Measurements from ENCODE around the gene MED13L. TPM values are rescaled to one million over a fixed set of nuclear protein-coding genes. Genes with fewer than 3 reads are reported as not detected.

Gene MED13L
- total and polyA plus RNA-seq, 2 of the 8 experiments (the other 6 are each of a cell fraction or from before 2014, with no cell fraction given) = 15.9 to 51.7 TPM

DNA sequence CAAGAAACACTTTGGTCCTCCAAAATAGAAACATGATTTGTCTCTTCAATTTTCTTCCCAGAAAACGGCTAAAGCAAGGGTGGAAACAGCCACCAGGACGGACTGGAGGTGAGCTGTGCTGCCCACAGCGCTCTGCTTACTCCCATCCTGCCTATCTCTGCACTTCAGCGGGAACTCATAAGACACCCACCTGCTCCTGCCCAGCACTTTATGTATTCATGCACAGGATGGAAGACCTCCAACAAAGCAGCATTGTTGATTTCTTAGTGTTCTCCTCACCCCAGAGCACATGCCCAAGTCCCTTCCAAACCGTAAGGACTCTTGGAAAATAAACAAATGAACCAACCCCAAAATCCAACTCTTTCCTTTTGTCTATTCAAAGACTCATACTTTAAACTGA, 277.2 kb downstream of the MED13L start (continued):
- TF ChIP-seq HDAC2 (IDR thresholded peaks at IDR 0.05; ENCODE audit: borderline replicate concordance in 1 of 2, low read depth in 2 of 2, low read length in 2 of 2) = no peak
